A549 (cell line): ENCODE results near the gene FBLN1. TPM values are rescaled to one million over a fixed set of nuclear protein-coding genes. Genes with fewer than 3 reads are reported as not detected.

Source experiments
- ATAC-seq, 2 experiments: fragments of 200-7000 bp in 1 of 2; fragments of >200 bp in 1 of 2; cut with Nextera tagmentation in 1 of 2; cut with Tn5 transposase in 1 of 2; 3 replicates each; pipeline versions ENCODE4 v1.8.0 to v1.9.1; 2018 to 2020; ENCODE audit warnings: mild to moderate bottlenecking in 1 of 2, moderate library complexity in 1 of 2
- CTCF ChIA-PET: fragments of 300-600 bp; sonication (Branson Sonifier 250); formaldehyde crosslinking; extraction: SDS; loops from one replicate; lab custom pipeline; 2021; ENCODE audit warnings: antibody characterized with exemption, inconsistent platforms; lab: Yijun Ruan, JAX
- POLR2A ChIA-PET: fragments of 350-600 bp; formaldehyde crosslinking; extraction: SDS; loops from one replicate; lab custom pipeline; 2021; ENCODE audit warnings: antibody characterized with exemption, inconsistent platforms; lab: Yijun Ruan, JAX
- DNase-seq, 2 experiments: peaks; one replicate each; pipeline versions ENCODE4 v3.0.0 to v3.0.0-alpha.2; 2011 to 2016; ENCODE audit warnings: low read depth in 1 of 2, low spot score in 1 of 2
- FAIRE-seq: peaks from 2 replicates; lab custom pipeline; 2011; peaks lifted over from hg19 to GRCh38; lab: Jason Lieb, UNC
- H3K27ac ChIP-seq, 2 experiments: fragments of >200 bp; sonication (Bioruptor Twin); formaldehyde crosslinking; 3 replicates each; pipeline ENCODE4 v1.5.1; 2016 to 2017
- H3K4me1 ChIP-seq: fragments of >200 bp; sonication (Bioruptor Twin); formaldehyde crosslinking; 3 replicates; pipeline ENCODE4 v1.6.1; 2016
- H3K4me2 ChIP-seq: fragments of >200 bp; sonication (Bioruptor Twin); formaldehyde crosslinking; 3 replicates; pipeline ENCODE4 v1.6.1; 2016
- H3K4me3 ChIP-seq: fragments of >200 bp; sonication (Bioruptor Twin); formaldehyde crosslinking; 3 replicates; pipeline ENCODE4 v1.5.1; 2016
- H3K9me3 ChIP-seq: fragments of >200 bp; sonication (Bioruptor Twin); formaldehyde crosslinking; 3 replicates; pipeline ENCODE4 v1.6.1; 2016
- CBX8 ChIP-seq: fragments of 200-600 bp; sonication (generic); IDR thresholded peaks from 2 replicates; pipeline ENCODE4 v1.6.1; 2016
- CEBPB ChIP-seq, 2 experiments: fragments of >200 bp in 1 of 2; sonication (Bioruptor Twin) in 1 of 2; formaldehyde crosslinking in 1 of 2; IDR thresholded peaks; 2 replicates each; pipeline ENCODE4 v1.6.1; 2012 to 2016
- CHD4 ChIP-seq: fragments of 200-600 bp; sonication (generic); IDR thresholded peaks from 2 replicates; pipeline ENCODE4 v1.6.1; 2016; ENCODE audit warnings: antibody characterized with exemption, mild to moderate bottlenecking, borderline replicate concordance
- HDAC2 ChIP-seq: fragments of 200-600 bp; sonication (generic); IDR thresholded peaks from 2 replicates; pipeline ENCODE4 v1.6.1; 2016
- HEYL ChIP-seq: fragments of 250-450 bp; sonication (Bioruptor Pico); IDR thresholded peaks from 2 replicates; pipeline ENCODE4 v1.8.0; 2021; ENCODE audit warnings: mild to moderate bottlenecking, moderate library complexity
- HOXA7 ChIP-seq: fragments of 250-450 bp; sonication (Bioruptor Pico); IDR thresholded peaks from 2 replicates; pipeline ENCODE4 v1.5.0; 2020; ENCODE audit warnings: mild to moderate bottlenecking, moderate library complexity
- HOXB13 ChIP-seq: fragments of 250-450 bp; sonication (Bioruptor Pico); IDR thresholded peaks from 2 replicates; pipeline ENCODE4 v1.5.0; 2020; ENCODE audit warnings: low read depth, mild to moderate bottlenecking, moderate library complexity
- JUN ChIP-seq, 2 experiments: fragments of >200 bp; sonication (Bioruptor Twin); formaldehyde crosslinking; IDR thresholded peaks; 2 replicates in 1 of 2; 3 replicates in 1 of 2; pipeline ENCODE4 v1.6.1; 2016 to 2017
- KDM1A ChIP-seq: fragments of 200-600 bp; sonication (generic); IDR thresholded peaks from 2 replicates; pipeline ENCODE4 v1.6.1; 2016; ENCODE audit warnings: low read depth, mild to moderate bottlenecking
- KDM5A ChIP-seq: fragments of 200-600 bp; sonication (generic); IDR thresholded peaks from 2 replicates; pipeline ENCODE4 v1.6.1; 2016; ENCODE audit warnings: antibody characterized with exemption, mild to moderate bottlenecking
- NR3C1 ChIP-seq: fragments of >200 bp; sonication (Bioruptor Twin); formaldehyde crosslinking; IDR thresholded peaks from 3 replicates; pipeline ENCODE4 v1.6.1; 2017
- PHF8 ChIP-seq: fragments of 200-600 bp; sonication (generic); IDR thresholded peaks from 2 replicates; pipeline ENCODE4 v1.6.1; 2016; ENCODE audit warnings: low read depth, mild to moderate bottlenecking, antibody characterized with exemption, moderate library complexity, borderline replicate concordance
- POLR2A ChIP-seq: IDR thresholded peaks from 2 replicates; pipeline ENCODE4 v1.6.1; 2012; ENCODE audit warnings: mild to moderate bottlenecking, low read length
- RARB ChIP-seq: fragments of 250-450 bp; sonication (Bioruptor Pico); IDR thresholded peaks from 2 replicates; pipeline ENCODE4 v1.8.0; 2021; ENCODE audit warnings: mild to moderate bottlenecking, moderate library complexity
- TFCP2L1 ChIP-seq: fragments of 250-450 bp; sonication (Bioruptor Pico); IDR thresholded peaks from 2 replicates; pipeline ENCODE4 v1.5.0; 2021; ENCODE audit warnings: mild to moderate bottlenecking
- TP53 ChIP-seq: fragments of 250-450 bp; sonication (Bioruptor Pico); IDR thresholded peaks from 2 replicates; pipeline ENCODE4 v1.5.0; 2021; ENCODE audit warnings: mild to moderate bottlenecking, moderate library complexity
- ZFP36 ChIP-seq: fragments of 450-650 bp; IDR thresholded peaks from 2 replicates; pipeline ENCODE4 v1.6.1; 2014; ENCODE audit warnings: borderline replicate concordance; ENCODE audit not compliant: partially characterized antibody
- ZNF302 ChIP-seq: fragments of 250-450 bp; sonication (Bioruptor Pico); IDR thresholded peaks from 2 replicates; pipeline ENCODE4 v1.9.0; 2021; ENCODE audit warnings: inconsistent platforms, mild to moderate bottlenecking, moderate library complexity
- ZSCAN20 ChIP-seq: fragments of 250-450 bp; sonication (Bioruptor Pico); IDR thresholded peaks from 2 replicates; pipeline ENCODE4 v1.8.0; 2022; ENCODE audit warnings: mild to moderate bottlenecking, moderate library complexity
- WGBS: methylation state at CpG from one replicate; pipeline ENCODE4 v1.1.6; 2017; ENCODE audit errors: missing lambda C conversion rate; 5-methylcytosine and 5-hydroxymethylcytosine counted together
- polyA plus RNA-seq, 4 experiments: library from polyadenylated mRNA; depleted of rRNA in 3 of 4; stranded (reverse); fragments of >200 nt; fragmentation: RNase III in 1 of 4; extraction: RNeasy Plus Mini Kit Qiagen cat#74134 plus additional on column Dnase treatment in 1 of 4; gene quantifications; 2 replicates in 3 of 4; 3 replicates in 1 of 4; pipeline ENCODE4 v1.2.3, GENCODE V29; 2011 to 2017
- TF ChIP-seq, protein P1 (sequence below): fragments of >200 bp; sonication (Bioruptor Twin); formaldehyde crosslinking; IDR thresholded peaks from 3 replicates; pipeline ENCODE4 v1.6.1; 2016
- TF ChIP-seq, protein P2 (sequence below): fragments of 150-350 bp; IDR thresholded peaks from 2 replicates; pipeline ENCODE4 v1.6.1; 2014; ENCODE audit warnings: low read depth, mild to moderate bottlenecking, low read length
- TF ChIP-seq, protein P3 (sequence below): IDR thresholded peaks from 2 replicates; pipeline ENCODE4 v1.6.1; 2012

FBLN1 gene
- polyA plus RNA-seq, 2 of the 4 experiments (the other 2 are of a cell fraction) = 18.2 to 32.7 TPM

DNA sequence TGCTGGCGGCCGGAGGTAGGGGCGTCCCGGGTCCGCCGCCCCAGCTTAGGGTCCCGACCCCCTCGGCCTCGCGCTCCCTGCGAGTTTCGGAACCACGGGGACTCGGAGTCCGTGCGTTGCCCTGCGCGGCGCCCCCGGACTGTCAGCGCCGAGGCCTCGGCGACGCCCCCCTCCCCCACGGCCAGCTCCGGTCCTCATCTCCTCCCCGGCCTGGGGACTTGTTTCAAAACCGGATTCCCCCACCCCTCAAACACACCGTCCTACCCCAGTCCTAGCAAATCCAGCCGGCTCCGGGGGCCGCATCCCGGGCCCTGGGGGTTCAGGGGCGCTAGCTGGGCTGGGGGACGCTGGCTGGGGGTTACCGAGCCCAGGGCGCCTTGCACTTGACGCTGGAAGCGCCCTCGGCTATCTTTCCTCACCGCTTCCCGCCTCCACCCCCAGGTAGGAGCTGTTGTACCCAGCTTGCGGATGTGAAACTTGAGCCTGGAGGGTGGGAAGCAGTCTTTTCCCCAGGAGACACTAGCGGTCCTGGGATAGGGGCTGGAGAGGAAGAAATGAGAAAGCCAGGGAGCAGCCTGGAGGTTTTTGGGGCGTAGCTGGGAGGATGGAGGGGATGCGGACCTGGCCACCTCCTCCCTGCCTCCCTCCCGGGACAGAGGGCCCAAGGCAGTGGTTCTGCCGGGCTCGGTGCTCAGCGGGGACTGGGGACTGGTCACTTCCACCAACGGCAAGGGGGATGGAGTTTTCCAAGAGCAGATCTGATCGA, 550 bp downstream of the FBLN1 start:
- H3K4me1 ChIP-seq = peaks cover 14% of the 10 kb centered on the region; the same call in 2 of the 3 replicates
- CTCF ChIA-PET = no interaction called here
- no peak for DNase-seq
- peak in 1 of 2 experiments; percentile 19; a peak in 1 of 6 replicates for ATAC-seq
- WGBS = 60% methylated on average over 14 of the region's 53 CpGs
- H3K4me2 ChIP-seq = peak overlapping the region; percentile 97
- TF ChIP-seq HOXB13 (CRISPR knock-in tag) (no peak), CEBPB (IDR thresholded peaks at IDR 0.05) (no peak), CBX8 (no peak), KDM5A (no peak)
- FAIRE-seq = no peak
- POLR2A ChIA-PET = no interaction called here
- H3K27ac ChIP-seq = peak overlapping the region; percentile 97 to 98
- peak overlapping the region; percentile 76 for H3K4me3 ChIP-seq
- no peaks in the 10 kb centered on the region for H3K9me3 ChIP-seq

DNA sequence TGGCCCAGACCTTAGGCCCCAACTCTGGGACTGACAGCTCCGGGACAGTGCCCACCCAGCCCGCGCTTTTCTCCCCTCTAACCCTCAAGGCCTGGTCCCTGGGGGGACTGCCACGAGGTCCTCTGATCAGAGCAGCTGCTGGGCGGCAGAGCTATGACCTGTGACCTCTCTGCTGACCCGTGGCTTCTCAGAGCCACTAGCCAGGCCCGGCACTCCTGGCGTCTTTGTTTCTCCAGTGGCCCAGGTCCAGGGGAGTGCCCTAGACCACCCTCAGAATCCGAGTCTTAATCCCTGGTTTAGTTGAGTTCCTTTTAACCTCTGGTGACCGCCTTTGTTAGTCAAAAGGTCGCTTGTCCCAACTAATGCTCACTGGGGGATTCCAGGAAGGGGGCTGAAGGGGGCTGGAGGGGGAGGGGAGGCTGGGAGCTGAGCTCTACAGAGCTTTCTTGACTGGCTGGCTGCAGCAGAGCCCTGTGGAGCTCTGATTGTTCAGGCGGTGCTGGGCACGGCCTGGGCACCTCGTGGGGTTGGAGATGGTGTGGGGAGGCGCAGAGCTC, 1.2 kb downstream of the FBLN1 start:
- POLR2A ChIA-PET = no interaction called here
- Histone ChIP-seq H3K4me2 (peak overlapping the region; percentile 97), H3K4me1 (peaks cover 14% of the 10 kb centered on the region; the same call in 2 of the 3 replicates), H3K27ac (peak overlapping the region in 1 of 2 experiments; percentile 98; a peak in 2 of 6 replicates)
- CTCF ChIA-PET = no interaction called here
- TF ChIP-seq TP53 (CRISPR knock-in tag) = no peak
- TF ChIP-seq POLR2A = no peak
- TF ChIP-seq KDM1A = no peak
- no peak for TF ChIP-seq CHD4
- no peak for TF ChIP-seq HDAC2
- no peak for TF ChIP-seq ZFP36
- TF ChIP-seq, all 56 proteins: peak for 0
- no peaks in the 10 kb centered on the region for H3K9me3 ChIP-seq
- FAIRE-seq (no peak), DNase-seq (no peak), ATAC-seq (no peak)
- WGBS = 74% methylated on average over 12 of the region's 15 CpGs
- peak overlapping the region; percentile 76; the same call in 2 of the 3 replicates for H3K4me3 ChIP-seq

DNA sequence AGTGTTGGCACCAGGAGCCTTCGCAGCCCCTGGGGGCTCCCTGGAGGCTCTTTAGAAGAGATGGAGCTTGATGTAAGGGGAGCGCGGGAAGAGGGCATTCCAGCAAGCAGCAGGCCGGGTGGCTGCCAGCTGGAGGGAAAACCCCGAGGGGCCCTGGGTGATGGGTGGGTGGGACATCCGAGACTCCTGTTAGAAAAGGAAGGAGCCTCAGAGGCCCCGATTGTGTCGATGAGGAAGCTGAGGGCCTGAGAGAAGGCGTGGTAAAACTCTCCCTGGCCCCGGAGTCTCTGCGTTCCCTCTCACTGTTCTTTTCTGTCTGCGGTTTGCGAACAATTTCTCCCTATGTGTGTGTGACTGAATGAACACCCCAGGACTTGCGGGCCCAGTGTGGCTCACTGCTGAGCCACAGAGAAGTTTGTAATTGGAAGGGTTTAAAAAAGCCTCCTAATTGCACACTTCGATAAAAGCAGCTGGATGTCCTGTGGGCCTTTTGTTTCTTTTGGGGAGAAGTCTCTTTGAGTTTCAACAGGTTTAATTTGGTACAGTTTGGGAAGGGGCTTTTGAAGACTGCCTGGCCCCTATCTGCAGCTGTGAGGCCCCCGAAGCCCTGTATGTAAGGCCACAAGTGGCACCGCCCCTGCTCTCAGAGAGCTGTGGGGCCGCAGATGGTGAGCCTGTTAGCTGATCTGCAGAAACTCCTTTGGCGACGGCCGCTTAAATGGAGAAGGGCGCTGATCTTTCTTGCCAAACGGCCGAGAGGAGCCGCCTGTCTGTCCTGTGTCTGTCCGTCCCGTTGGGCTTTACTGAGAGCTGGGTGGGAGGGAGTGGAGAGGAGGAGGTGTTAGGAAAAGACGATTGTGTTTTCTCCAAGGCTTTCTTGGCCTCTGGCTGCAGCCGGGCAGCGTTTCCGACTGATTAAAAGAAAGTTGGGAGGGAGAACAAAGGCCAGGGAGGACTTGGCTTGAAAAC, 2.0 kb downstream of the FBLN1 start:
- Histone ChIP-seq H3K4me3 (no peak overlapping the region), H3K4me2 (peak overlapping the region; percentile 97; the same call in 1 of the 3 replicates), H3K27ac (0 out of 6 replicates have a peak overlapping the region, but pooled peaks of 1 of the 2 experiments have one; percentile 28), H3K9me3 (no peaks in the 10 kb centered on the region), H3K4me1 (peaks cover 11% of the 10 kb centered on the region; the same call in 2 of the 3 replicates)
- WGBS = 93% methylated on average over 24 of the region's 31 CpGs
- FAIRE-seq (no peak), DNase-seq (no peak), ATAC-seq (no peak)
- ChIA-PET CTCF (interaction anchor here (0.9 to 1.1 kb wide), 2 partner anchors 48 to 272 kb away, joined by 3 read pairs; no protein-coding TSS in a partner anchor), POLR2A (no interaction called here)
- TF ChIP-seq ZSCAN20 (CRISPR knock-in tag) = no peak
- no peak for TF ChIP-seq RARB (CRISPR knock-in tag)
- no peak for TF ChIP-seq PHF8
- no peak for TF ChIP-seq HEYL
- TF ChIP-seq NR3C1 = no peak
- TF ChIP-seq, protein P1, sequence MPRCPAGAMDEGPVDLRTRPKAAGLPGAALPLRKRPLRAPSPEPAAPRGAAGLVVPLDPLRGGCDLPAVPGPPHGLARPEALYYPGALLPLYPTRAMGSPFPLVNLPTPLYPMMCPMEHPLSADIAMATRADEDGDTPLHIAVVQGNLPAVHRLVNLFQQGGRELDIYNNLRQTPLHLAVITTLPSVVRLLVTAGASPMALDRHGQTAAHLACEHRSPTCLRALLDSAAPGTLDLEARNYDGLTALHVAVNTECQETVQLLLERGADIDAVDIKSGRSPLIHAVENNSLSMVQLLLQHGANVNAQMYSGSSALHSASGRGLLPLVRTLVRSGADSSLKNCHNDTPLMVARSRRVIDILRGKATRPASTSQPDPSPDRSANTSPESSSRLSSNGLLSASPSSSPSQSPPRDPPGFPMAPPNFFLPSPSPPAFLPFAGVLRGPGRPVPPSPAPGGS = no peak
- no peak for TF ChIP-seq JUN (IDR thresholded peaks at IDR 0.05)
- no peak for TF ChIP-seq TFCP2L1
- TF ChIP-seq, protein P2, sequence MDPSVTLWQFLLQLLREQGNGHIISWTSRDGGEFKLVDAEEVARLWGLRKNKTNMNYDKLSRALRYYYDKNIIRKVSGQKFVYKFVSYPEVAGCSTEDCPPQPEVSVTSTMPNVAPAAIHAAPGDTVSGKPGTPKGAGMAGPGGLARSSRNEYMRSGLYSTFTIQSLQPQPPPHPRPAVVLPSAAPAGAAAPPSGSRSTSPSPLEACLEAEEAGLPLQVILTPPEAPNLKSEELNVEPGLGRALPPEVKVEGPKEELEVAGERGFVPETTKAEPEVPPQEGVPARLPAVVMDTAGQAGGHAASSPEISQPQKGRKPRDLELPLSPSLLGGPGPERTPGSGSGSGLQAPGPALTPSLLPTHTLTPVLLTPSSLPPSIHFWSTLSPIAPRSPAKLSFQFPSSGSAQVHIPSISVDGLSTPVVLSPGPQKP = no peak
- TF ChIP-seq, protein P3, sequence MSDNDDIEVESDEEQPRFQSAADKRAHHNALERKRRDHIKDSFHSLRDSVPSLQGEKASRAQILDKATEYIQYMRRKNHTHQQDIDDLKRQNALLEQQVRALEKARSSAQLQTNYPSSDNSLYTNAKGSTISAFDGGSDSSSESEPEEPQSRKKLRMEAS = no peak
- TF ChIP-seq HOXA7 (CRISPR knock-in tag) = no peak
- TF ChIP-seq ZNF302 (CRISPR knock-in tag) = no peak
